Endothelial cell of umbilical vein (primary cell): ENCODE data around the gene NSMCE1. TPM values are rescaled to one million over a fixed set of nuclear protein-coding genes. Genes with fewer than 3 reads are reported as not detected.

Experiments used
- BruUV-seq: library from RNA; stranded (reverse); fragments of 400-500 nt; replicated peaks from 2 replicates; lab custom pipeline; 2021; lab: Mats Ljungman, UMichigan
- CTCF ChIA-PET: fragments of 300-600, 350-600 bp; sonication (Branson Sonifier 250); formaldehyde crosslinking; loops from one replicate; lab custom pipeline; 2021; ENCODE audit warnings: antibody characterized with exemption, inconsistent platforms; lab: Charles Lee
- POLR2A ChIA-PET: fragments of 300-600, 350-600 bp; sonication (Branson Sonifier 250); formaldehyde crosslinking; loops from one replicate; lab custom pipeline; 2021; ENCODE audit warnings: antibody characterized with exemption, inconsistent platforms; lab: Charles Lee
- DNase-seq: peaks from one replicate; pipeline ENCODE4 v3.0.0-alpha.2; 2011; ENCODE audit warnings: low read depth, low spot score
- FAIRE-seq: peaks from 2 replicates; lab custom pipeline; 2011; peaks lifted over from hg19 to GRCh38; lab: Jason Lieb, UNC
- H2AFZ ChIP-seq: 2 replicates; pipeline ENCODE4 v1.6.0; 2012; ENCODE audit warnings: low read depth, low read length, control low read depth, inconsistent platforms
- H3K27ac ChIP-seq: 2 replicates; pipeline ENCODE4 v1.5.1; 2011; ENCODE audit warnings: low read depth, mild to moderate bottlenecking, control low read depth, low read length, moderate library complexity; ENCODE audit not compliant: insufficient read depth
- H3K27me3 ChIP-seq, 2 experiments: 2 replicates each; pipeline versions ENCODE4 v1.6.0 to v1.6.1; 2011; ENCODE audit warnings: low read length in 2 of 2, mixed read lengths in 1 of 2; ENCODE audit not compliant: control insufficient read depth in 2 of 2, insufficient read depth in 2 of 2
- H3K36me3 ChIP-seq, 2 experiments: 2 replicates in 1 of 2; 3 replicates in 1 of 2; pipeline ENCODE4 v1.5.1; 2011; ENCODE audit warnings: low read length in 2 of 2, mild to moderate bottlenecking in 1 of 2, moderate library complexity in 1 of 2; ENCODE audit not compliant: control insufficient read depth in 2 of 2, insufficient read depth in 2 of 2; ENCODE audit errors: extremely low read depth in 1 of 2
- H3K4me1 ChIP-seq: 3 replicates; pipeline ENCODE4 v1.5.1; 2011; ENCODE audit warnings: mild to moderate bottlenecking, low read length; ENCODE audit not compliant: control insufficient read depth, insufficient read depth; ENCODE audit errors: extremely low read depth
- H3K4me2 ChIP-seq: 2 replicates; pipeline ENCODE4 v1.6.1; 2011; ENCODE audit warnings: low read length, control low read depth, mixed read lengths; ENCODE audit not compliant: insufficient read depth
- H3K4me3 ChIP-seq, 3 experiments: fragments of 200-600 bp in 1 of 3; sonication (generic), shearing (Covaris generic) in 1 of 3; replicated peaks in 1 of 3; 2 replicates each; pipeline ENCODE4 v1.5.1; 2011 to 2016; ENCODE audit warnings: control low read depth in 3 of 3, low read length in 3 of 3, mild to moderate bottlenecking in 2 of 3, inconsistent platforms in 1 of 3, low read depth in 1 of 3, moderate library complexity in 1 of 3; ENCODE audit not compliant: insufficient read depth in 1 of 3
- H3K79me2 ChIP-seq: 2 replicates; pipeline ENCODE4 v1.6.0; 2012; ENCODE audit warnings: low read length, inconsistent platforms; ENCODE audit not compliant: control insufficient read depth, insufficient read depth
- H3K9ac ChIP-seq: replicated peaks from 2 replicates; pipeline ENCODE3; 2011; ENCODE audit warnings: low read length, control low read depth; ENCODE audit not compliant: insufficient read depth; ENCODE audit errors: extremely low read depth
- H3K9me1 ChIP-seq: replicated peaks from 3 replicates; pipeline ENCODE4 v1.6.0; 2011; ENCODE audit warnings: mild to moderate bottlenecking, low read length; ENCODE audit not compliant: control insufficient read depth, insufficient read depth; ENCODE audit errors: extremely low read depth
- H3K9me3 ChIP-seq: replicated peaks from 2 replicates; pipeline ENCODE4 v1.5.1; 2012; ENCODE audit warnings: low read length, inconsistent platforms; ENCODE audit not compliant: control insufficient read depth, insufficient read depth
- H4K20me1 ChIP-seq: replicated peaks from 2 replicates; pipeline ENCODE3; 2011; ENCODE audit warnings: mild to moderate bottlenecking, low read length; ENCODE audit not compliant: control insufficient read depth, insufficient read depth; ENCODE audit errors: extremely low read depth
- EZH2 ChIP-seq: IDR thresholded peaks from 2 replicates; pipeline ENCODE4 v1.6.1; 2012; ENCODE audit warnings: borderline replicate concordance, low read depth, mild to moderate bottlenecking, moderate library complexity, low read length, inconsistent platforms; ENCODE audit not compliant: severe bottlenecking
- FOS ChIP-seq: IDR thresholded peaks from 2 replicates; pipeline ENCODE4 v1.6.1; 2011; ENCODE audit warnings: mild to moderate bottlenecking, low read length, moderate library complexity, borderline replicate concordance; ENCODE audit not compliant: insufficient read depth
- GATA2 ChIP-seq: IDR thresholded peaks from 2 replicates; pipeline ENCODE4 v1.7.0; 2011; ENCODE audit warnings: low read depth, mild to moderate bottlenecking, moderate library complexity, mixed read lengths, low read length; ENCODE audit not compliant: insufficient read length, insufficient read depth
- JUN ChIP-seq: IDR thresholded peaks from 2 replicates; pipeline ENCODE4 v1.6.1; 2011; ENCODE audit warnings: borderline replicate concordance, low read depth; ENCODE audit not compliant: insufficient read length, insufficient read depth
- MAX ChIP-seq: IDR thresholded peaks from 2 replicates; pipeline ENCODE4 v1.6.1; 2011; ENCODE audit not compliant: insufficient read depth, insufficient read length
- MYC ChIP-seq: IDR thresholded peaks from one replicate; pipeline ENCODE4 v1.6.1; 2011; ENCODE audit warnings: mild to moderate bottlenecking, low read depth, low read length
- POLR2A ChIP-seq: IDR thresholded peaks from 2 replicates; pipeline ENCODE4 v1.6.1; 2012; ENCODE audit warnings: low read depth, mild to moderate bottlenecking, control low read depth, low read length
- POLR2AphosphoS5 ChIP-seq: IDR thresholded peaks from 2 replicates; pipeline ENCODE4 v1.6.1; 2012; ENCODE audit warnings: low read depth, mild to moderate bottlenecking, control low read depth, low read length, moderate library complexity; ENCODE audit not compliant: insufficient read depth
- dilution Hi-C: fragments of 300-500 bp; cut with MboI; formaldehyde crosslinking; loops from one replicate; pipeline ENCODE4 v1.15.0; 2019; ENCODE audit warnings: low sequenced_read_pairs; ENCODE audit not compliant: extremely low pct_ligation_motif_present
- intact Hi-C: fragments of 100-400 bp; cut with micrococcal nuclease; formaldehyde crosslinking; loops from one replicate; pipeline ENCODE4 v1.10.0; 2022
- polyA plus RNA-seq, 4 experiments: library from polyadenylated mRNA; depleted of rRNA in 3 of 4; stranded (reverse) in 3 of 4; unstranded in 1 of 4; fragments of >200 nt; gene quantifications; 2 replicates each; pipeline versions ENCODE4 v1.2.1 to v1.2.3, GENCODE V29; 2011 to 2012; ENCODE audit warnings: missing spikeins in 1 of 4
- total RNA-seq: library from RNA; stranded (reverse); gene quantifications from 2 replicates; pipeline ENCODE4 v1.2.3, GENCODE V29; 2021
- TF ChIP-seq, protein P1 (sequence below), 2 donors: IDR thresholded peaks; 1 replicate in 1 of 2; 2 replicates in 1 of 2; pipeline ENCODE4 v1.5.1; 2011; ENCODE audit warnings: low read length in 2 of 2, mild to moderate bottlenecking in 2 of 2, moderate library complexity in 2 of 2, control low read depth in 1 of 2, inconsistent platforms in 1 of 2, low read depth in 1 of 2; ENCODE audit not compliant: insufficient read depth in 1 of 2; ENCODE audit errors: extremely low read depth in 1 of 2

The NSMCE1 gene
- total and polyA plus RNA-seq, 2 donors (not counting 3 experiments of a cell fraction or from before 2014, with no cell fraction given): 23.8 to 42.0 TPM

DNA sequence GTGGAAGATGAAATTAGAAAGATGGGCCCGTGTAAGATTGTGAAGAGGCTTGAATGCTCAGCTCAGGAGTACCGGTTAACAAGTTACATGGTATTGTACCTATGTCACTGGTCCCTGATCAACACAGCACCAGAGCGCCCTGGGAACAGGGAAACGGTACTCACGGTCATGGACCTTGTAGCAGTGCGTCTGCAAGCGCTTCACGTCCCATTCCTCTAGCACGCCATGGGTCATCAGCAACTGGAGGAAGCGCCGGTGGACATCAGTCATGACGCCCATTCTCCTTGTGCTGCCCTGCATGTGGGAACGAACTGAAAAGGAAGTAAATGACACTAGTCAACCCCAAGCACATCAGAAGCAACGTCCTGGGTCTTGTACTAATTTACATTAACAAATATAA is 11.3 kb downstream of the NSMCE1 start:
- no peak overlapping the region for H3K27ac ChIP-seq
- no peak overlapping the region for H3K4me3 ChIP-seq
- DNase-seq (no peak), FAIRE-seq (no peak)
- no peaks in the 10 kb centered on the region for H4K20me1 ChIP-seq
- H3K4me1 ChIP-seq: peaks cover 55% of the 10 kb centered on the region
- intact Hi-C loops: no loop called here
- no peak overlapping the region for H3K9ac ChIP-seq
- no TSS peak for BruUV-seq
- H3K4me2 ChIP-seq: no peak overlapping the region
- no peaks in the 10 kb centered on the region for H3K36me3 ChIP-seq
- no peaks in the 10 kb centered on the region for H3K79me2 ChIP-seq
- POLR2A ChIA-PET: no interaction called here
- no peak overlapping the region for H2AFZ ChIP-seq
- no peak for TF ChIP-seq JUN
- TF ChIP-seq FOS: no peak
- no peak for TF ChIP-seq MYC
- TF ChIP-seq, protein P1, sequence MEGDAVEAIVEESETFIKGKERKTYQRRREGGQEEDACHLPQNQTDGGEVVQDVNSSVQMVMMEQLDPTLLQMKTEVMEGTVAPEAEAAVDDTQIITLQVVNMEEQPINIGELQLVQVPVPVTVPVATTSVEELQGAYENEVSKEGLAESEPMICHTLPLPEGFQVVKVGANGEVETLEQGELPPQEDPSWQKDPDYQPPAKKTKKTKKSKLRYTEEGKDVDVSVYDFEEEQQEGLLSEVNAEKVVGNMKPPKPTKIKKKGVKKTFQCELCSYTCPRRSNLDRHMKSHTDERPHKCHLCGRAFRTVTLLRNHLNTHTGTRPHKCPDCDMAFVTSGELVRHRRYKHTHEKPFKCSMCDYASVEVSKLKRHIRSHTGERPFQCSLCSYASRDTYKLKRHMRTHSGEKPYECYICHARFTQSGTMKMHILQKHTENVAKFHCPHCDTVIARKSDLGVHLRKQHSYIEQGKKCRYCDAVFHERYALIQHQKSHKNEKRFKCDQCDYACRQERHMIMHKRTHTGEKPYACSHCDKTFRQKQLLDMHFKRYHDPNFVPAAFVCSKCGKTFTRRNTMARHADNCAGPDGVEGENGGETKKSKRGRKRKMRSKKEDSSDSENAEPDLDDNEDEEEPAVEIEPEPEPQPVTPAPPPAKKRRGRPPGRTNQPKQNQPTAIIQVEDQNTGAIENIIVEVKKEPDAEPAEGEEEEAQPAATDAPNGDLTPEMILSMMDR (IDR thresholded peaks at IDR 0.05; ENCODE audit: extremely low read depth in 1 of 2, insufficient read depth in 1 of 2, low read depth in 1 of 2, low read length in 2 of 2): no peak
- TF ChIP-seq GATA2: no peak
- TF ChIP-seq POLR2A: no peak
- TF ChIP-seq MAX: no peak
- no peak for TF ChIP-seq EZH2
- TF ChIP-seq POLR2AphosphoS5: no peak
- no peaks in the 10 kb centered on the region for H3K9me1 ChIP-seq
- CTCF ChIA-PET: interaction anchor here (1.0 to 2.0 kb wide), 2 partner anchors 9 to 20 kb away, joined by 4 read pairs; no protein-coding TSS in a partner anchor
- dilution Hi-C loops: no loop called here
- no peaks in the 10 kb centered on the region for H3K9me3 ChIP-seq
- no peaks in the 10 kb centered on the region for H3K27me3 ChIP-seq
